ENCODE results near the gene MAOA.

DNA sequence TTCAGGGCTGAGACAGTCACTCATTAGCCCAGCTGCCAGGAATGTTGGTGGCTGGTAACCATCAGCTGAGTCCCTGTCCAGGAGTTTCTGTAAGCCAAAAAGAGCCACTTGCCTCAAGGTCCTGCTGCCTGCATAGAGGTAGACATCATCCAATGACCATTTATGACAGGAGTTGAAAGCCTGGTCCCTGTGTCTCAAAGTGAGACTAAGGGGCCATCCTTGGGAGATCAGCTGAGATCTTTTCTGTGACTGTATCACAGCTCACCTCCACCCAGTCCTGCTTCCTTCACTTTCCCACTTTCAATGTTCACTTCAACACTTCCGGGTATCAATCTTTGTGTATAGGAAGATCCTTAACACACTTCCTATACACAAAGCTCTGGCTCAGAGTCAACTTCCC, 28.4 kb upstream of the MAOA start:
- TF ChIP-seq, protein P1, sequence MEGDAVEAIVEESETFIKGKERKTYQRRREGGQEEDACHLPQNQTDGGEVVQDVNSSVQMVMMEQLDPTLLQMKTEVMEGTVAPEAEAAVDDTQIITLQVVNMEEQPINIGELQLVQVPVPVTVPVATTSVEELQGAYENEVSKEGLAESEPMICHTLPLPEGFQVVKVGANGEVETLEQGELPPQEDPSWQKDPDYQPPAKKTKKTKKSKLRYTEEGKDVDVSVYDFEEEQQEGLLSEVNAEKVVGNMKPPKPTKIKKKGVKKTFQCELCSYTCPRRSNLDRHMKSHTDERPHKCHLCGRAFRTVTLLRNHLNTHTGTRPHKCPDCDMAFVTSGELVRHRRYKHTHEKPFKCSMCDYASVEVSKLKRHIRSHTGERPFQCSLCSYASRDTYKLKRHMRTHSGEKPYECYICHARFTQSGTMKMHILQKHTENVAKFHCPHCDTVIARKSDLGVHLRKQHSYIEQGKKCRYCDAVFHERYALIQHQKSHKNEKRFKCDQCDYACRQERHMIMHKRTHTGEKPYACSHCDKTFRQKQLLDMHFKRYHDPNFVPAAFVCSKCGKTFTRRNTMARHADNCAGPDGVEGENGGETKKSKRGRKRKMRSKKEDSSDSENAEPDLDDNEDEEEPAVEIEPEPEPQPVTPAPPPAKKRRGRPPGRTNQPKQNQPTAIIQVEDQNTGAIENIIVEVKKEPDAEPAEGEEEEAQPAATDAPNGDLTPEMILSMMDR (IDR thresholded peaks at IDR 0.05) = no peak
- TF ChIP-seq POLR2A (IDR thresholded peaks at IDR 0.05) = no peak
